ENCODE measurements around the gene SAMD4A. TPM values are rescaled to one million over a fixed set of nuclear protein-coding genes. Genes with fewer than 3 reads are reported as not detected.

SAMD4A gene
- total RNA-seq, 1 experiment from 2014 or later = 77.2 TPM

DNA sequence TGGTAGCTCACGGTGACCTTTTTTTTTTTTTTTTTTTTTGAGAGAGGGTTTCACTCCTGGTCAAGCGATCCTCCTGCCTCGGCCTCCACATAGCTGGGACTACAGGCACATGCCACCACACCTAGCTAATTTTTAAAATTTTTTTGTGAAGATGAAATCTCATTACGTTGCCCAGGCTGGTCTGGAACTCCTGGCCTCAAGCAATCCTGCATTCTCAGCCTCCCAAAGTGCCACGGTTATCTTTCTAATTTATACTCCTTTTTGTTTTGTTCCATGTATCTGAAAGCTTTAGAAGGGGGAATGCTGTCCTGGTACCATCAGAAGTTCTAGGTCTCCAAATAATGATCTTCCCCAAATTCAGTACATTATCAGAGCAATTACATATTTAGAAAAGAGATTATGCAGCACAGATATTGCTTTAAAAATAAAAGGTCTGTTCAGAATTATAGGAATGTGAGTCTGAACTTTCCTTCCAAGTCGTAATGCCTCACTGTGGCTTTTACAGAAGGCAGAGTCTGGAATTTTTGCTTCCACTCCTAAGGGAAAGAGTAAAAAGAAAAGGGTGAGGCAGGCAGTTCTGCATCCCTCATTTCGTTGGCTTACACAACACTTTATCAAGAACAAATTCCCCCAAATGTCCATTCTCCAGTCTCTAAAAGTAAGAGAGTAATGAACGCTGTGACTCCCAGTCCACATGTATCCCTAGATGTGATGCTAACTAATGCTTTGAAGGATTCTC is 262.7 kb downstream of the SAMD4A start:
- peaks cover 11% of the 10 kb centered on the region for H3K9me3 ChIP-seq (ENCODE audit: low read length)
- peak overlapping the region; percentile 23; the same call in 1 of the 2 replicates for H3K9ac ChIP-seq (ENCODE audit: low read length)
- H3K9me2 ChIP-seq (replicated peaks; ENCODE audit: insufficient read depth, low read length) = no peaks in the 10 kb centered on the region
- H4K20me1 ChIP-seq (ENCODE audit: insufficient read depth, low read depth, low read length) = no peaks in the 10 kb centered on the region
- H3K4me3 ChIP-seq (ENCODE audit: low read length) = no peak overlapping the region
- H2AFZ ChIP-seq (ENCODE audit: low read length) = 0 out of 2 replicates have a peak overlapping the region, but pooled peaks have one; percentile 13
- no peaks in the 10 kb centered on the region for H3K79me2 ChIP-seq (ENCODE audit: low read length)
- H3K4me1 ChIP-seq (ENCODE audit: low read length) = peaks cover 33% of the 10 kb centered on the region
- H3K4me2 ChIP-seq (ENCODE audit: low read depth, low read length, poor library complexity, severe bottlenecking) = peak overlapping the region; percentile 50
- H3K27ac ChIP-seq (ENCODE audit: low read length) = peak overlapping the region; percentile 89
- H3K27me3 ChIP-seq (ENCODE audit: low read length) = no peaks in the 10 kb centered on the region
- H3K36me3 ChIP-seq (ENCODE audit: insufficient read depth, low read length) = peaks cover 17% of the 10 kb centered on the region
- DNase-seq = peak; percentile 70

- Histone ChIP-seq H3K36me3 (ENCODE audit: insufficient read depth, low read length) (peaks cover 17% of the 10 kb centered on the region), H3K9me2 (replicated peaks; ENCODE audit: insufficient read depth, low read length) (no peaks in the 10 kb centered on the region), H3K9ac (ENCODE audit: low read length) (no peak overlapping the region), H3K9me3 (ENCODE audit: low read length) (peaks cover 5% of the 10 kb centered on the region; the same call in 1 of the 2 replicates), H2AFZ (ENCODE audit: low read length) (no peak overlapping the region), H3K4me1 (ENCODE audit: low read length) (peaks cover 33% of the 10 kb centered on the region), H3K4me3 (ENCODE audit: low read length) (no peak overlapping the region), H3K27ac (ENCODE audit: low read length) (0 out of 2 replicates have a peak overlapping the region, but pooled peaks have one; percentile 89), H4K20me1 (ENCODE audit: insufficient read depth, low read depth, low read length) (no peaks in the 10 kb centered on the region), H3K4me2 (ENCODE audit: low read depth, low read length, poor library complexity, severe bottlenecking) (no peak overlapping the region), H3K79me2 (ENCODE audit: low read length) (no peaks in the 10 kb centered on the region), H3K27me3 (ENCODE audit: low read length) (no peaks in the 10 kb centered on the region)
- no peak for DNase-seq
Measured at GRCh38 chr14:54830650-54831049, 263.7 kb downstream of the SAMD4A start.

DNA sequence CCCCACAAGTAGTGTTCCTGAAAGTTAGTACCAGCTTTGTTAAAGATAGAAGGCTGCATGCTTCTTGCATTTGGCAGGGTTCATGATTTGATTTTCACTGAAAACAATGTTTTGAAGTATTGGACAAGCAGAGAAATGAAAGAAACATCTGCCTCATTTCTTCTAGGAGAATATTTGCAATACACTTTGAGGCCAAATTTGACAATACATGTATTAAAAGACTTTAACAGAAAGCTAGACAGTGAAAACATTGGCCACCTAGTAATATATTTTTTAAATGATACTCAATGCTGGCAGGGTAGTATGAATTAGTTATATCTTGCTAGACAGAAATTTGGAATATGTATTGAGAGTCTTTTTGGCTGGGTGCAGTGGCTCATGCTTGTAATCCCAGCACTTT is 267.2 kb downstream of the SAMD4A start:
- H3K4me2 ChIP-seq (ENCODE audit: low read depth, low read length, poor library complexity, severe bottlenecking) = no peak overlapping the region
- no peak for DNase-seq
- H3K9me2 ChIP-seq (replicated peaks; ENCODE audit: insufficient read depth, low read length) = no peaks in the 10 kb centered on the region
- peaks cover 32% of the 10 kb centered on the region for H3K36me3 ChIP-seq (ENCODE audit: insufficient read depth, low read length)
- peaks cover 18% of the 10 kb centered on the region for H3K4me1 ChIP-seq (ENCODE audit: low read length)
- H3K4me3 ChIP-seq (ENCODE audit: low read length) = no peak overlapping the region
- no peaks in the 10 kb centered on the region for H3K79me2 ChIP-seq (ENCODE audit: low read length)
- no peaks in the 10 kb centered on the region for H3K27me3 ChIP-seq (ENCODE audit: low read length)
- H3K27ac ChIP-seq (ENCODE audit: low read length) = peak overlapping the region; percentile 51
- no peak overlapping the region for H2AFZ ChIP-seq (ENCODE audit: low read length)
- H3K9ac ChIP-seq (ENCODE audit: low read length) = no peak overlapping the region
- H3K9me3 ChIP-seq (ENCODE audit: low read length) = no peaks in the 10 kb centered on the region
- no peaks in the 10 kb centered on the region for H4K20me1 ChIP-seq (ENCODE audit: insufficient read depth, low read depth, low read length)

GRCh38 chr14:54834727-54835126 is 267.8 kb downstream of the SAMD4A start:
- Histone ChIP-seq H3K27me3 (ENCODE audit: low read length) (no peaks in the 10 kb centered on the region), H3K36me3 (ENCODE audit: insufficient read depth, low read length) (peaks cover 38% of the 10 kb centered on the region), H3K4me3 (ENCODE audit: low read length) (no peak overlapping the region), H3K4me2 (ENCODE audit: low read depth, low read length, poor library complexity, severe bottlenecking) (no peak overlapping the region), H3K9me3 (ENCODE audit: low read length) (no peaks in the 10 kb centered on the region), H3K9me2 (replicated peaks; ENCODE audit: insufficient read depth, low read length) (no peaks in the 10 kb centered on the region), H2AFZ (ENCODE audit: low read length) (no peak overlapping the region), H3K27ac (ENCODE audit: low read length) (peak overlapping the region; percentile 6; the same call in 1 of the 2 replicates), H3K9ac (ENCODE audit: low read length) (no peak overlapping the region), H4K20me1 (ENCODE audit: insufficient read depth, low read depth, low read length) (no peaks in the 10 kb centered on the region), H3K79me2 (ENCODE audit: low read length) (no peaks in the 10 kb centered on the region), H3K4me1 (ENCODE audit: low read length) (peaks cover 18% of the 10 kb centered on the region)
- no peak for DNase-seq

DNA sequence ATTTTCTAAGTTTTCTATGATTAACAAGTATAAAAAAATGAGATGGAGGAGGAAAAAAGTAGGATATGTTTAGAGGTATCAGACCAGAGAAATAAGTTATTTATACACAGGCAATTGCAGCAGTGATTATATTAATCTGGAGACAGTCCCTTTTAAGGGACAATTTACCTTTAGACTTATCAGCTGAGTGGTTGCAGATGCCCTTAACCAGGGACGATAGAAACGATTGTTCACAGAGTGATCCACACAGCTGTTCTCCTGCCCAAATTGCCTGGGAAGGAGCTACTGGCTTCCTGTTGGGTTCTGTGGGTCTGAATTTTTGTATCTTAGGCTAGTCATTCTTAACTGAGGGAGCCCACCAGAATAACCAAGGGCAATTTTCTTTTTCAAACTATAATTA is 269.3 kb downstream of the SAMD4A start:
- Histone ChIP-seq H3K9ac (ENCODE audit: low read length) (no peak overlapping the region), H3K9me3 (ENCODE audit: low read length) (no peaks in the 10 kb centered on the region), H3K27ac (ENCODE audit: low read length) (no peak overlapping the region), H3K4me3 (ENCODE audit: low read length) (no peak overlapping the region), H3K9me2 (replicated peaks; ENCODE audit: insufficient read depth, low read length) (no peaks in the 10 kb centered on the region), H3K27me3 (ENCODE audit: low read length) (no peaks in the 10 kb centered on the region), H2AFZ (ENCODE audit: low read length) (no peak overlapping the region), H3K36me3 (ENCODE audit: insufficient read depth, low read length) (peaks cover 53% of the 10 kb centered on the region), H4K20me1 (ENCODE audit: insufficient read depth, low read depth, low read length) (no peaks in the 10 kb centered on the region), H3K4me2 (ENCODE audit: low read depth, low read length, poor library complexity, severe bottlenecking) (no peak overlapping the region), H3K79me2 (ENCODE audit: low read length) (0 out of 2 replicates have a peak, but pooled peaks cover 6% of the 10 kb centered on the region), H3K4me1 (ENCODE audit: low read length) (peaks cover 27% of the 10 kb centered on the region)
- DNase-seq = no peak

DNA sequence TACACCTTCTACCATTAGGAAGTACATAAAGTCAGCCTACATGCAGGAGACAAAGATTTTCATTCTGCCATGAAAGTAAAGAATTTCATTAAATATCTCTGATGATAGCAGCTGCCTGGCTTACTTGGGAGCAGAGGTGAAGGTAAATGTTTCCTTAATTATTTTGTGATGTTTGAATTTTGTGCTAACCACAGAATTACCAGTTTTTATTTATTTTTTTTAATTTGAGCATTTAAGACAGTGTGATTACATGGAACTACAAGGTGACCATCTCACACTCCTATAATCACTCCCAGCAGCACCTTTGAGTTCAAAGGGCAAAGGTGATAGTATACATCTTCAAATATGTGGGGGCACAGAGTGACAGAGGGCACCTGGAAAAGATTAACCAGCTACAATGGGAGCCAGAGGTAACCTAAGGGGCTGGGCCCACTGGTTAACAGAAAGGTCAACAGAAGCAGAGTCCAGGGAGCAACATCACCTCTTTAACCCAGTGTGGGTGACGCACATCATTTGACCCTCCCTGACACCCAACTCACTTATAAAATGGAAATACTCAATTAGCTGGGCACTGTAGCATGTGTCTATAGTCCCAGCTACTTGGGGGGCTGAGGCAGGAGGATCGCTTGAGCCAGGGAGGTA is 270.7 kb downstream of the SAMD4A start:
- Histone ChIP-seq H3K4me2 (ENCODE audit: low read depth, low read length, poor library complexity, severe bottlenecking) (no peak overlapping the region), H3K27me3 (ENCODE audit: low read length) (no peaks in the 10 kb centered on the region), H3K9me3 (ENCODE audit: low read length) (no peaks in the 10 kb centered on the region), H3K79me2 (ENCODE audit: low read length) (0 out of 2 replicates have a peak, but pooled peaks cover 8% of the 10 kb centered on the region), H3K27ac (ENCODE audit: low read length) (peak overlapping the region; percentile 43), H3K36me3 (ENCODE audit: insufficient read depth, low read length) (peaks cover 67% of the 10 kb centered on the region), H3K9ac (ENCODE audit: low read length) (no peak overlapping the region), H2AFZ (ENCODE audit: low read length) (no peak overlapping the region), H3K4me3 (ENCODE audit: low read length) (no peak overlapping the region), H3K4me1 (ENCODE audit: low read length) (peaks cover 33% of the 10 kb centered on the region), H4K20me1 (ENCODE audit: insufficient read depth, low read depth, low read length) (no peaks in the 10 kb centered on the region), H3K9me2 (replicated peaks; ENCODE audit: insufficient read depth, low read length) (no peaks in the 10 kb centered on the region)
- DNase-seq = no peak

- Histone ChIP-seq H3K9ac (ENCODE audit: low read length) (no peak overlapping the region), H3K36me3 (ENCODE audit: insufficient read depth, low read length) (peaks cover 74% of the 10 kb centered on the region), H3K4me3 (ENCODE audit: low read length) (no peak overlapping the region)
Measured at GRCh38 chr14:54838931-54839512, 272.1 kb downstream of the SAMD4A start.

GRCh38 chr14:54839701-54840119 is 272.8 kb downstream of the SAMD4A start:
- H2AFZ ChIP-seq (ENCODE audit: low read length) = no peak overlapping the region
- H3K36me3 ChIP-seq (ENCODE audit: insufficient read depth, low read length) = peaks cover 79% of the 10 kb centered on the region
- H3K4me2 ChIP-seq (ENCODE audit: low read depth, low read length, poor library complexity, severe bottlenecking) = no peak overlapping the region
- no peaks in the 10 kb centered on the region for H4K20me1 ChIP-seq (ENCODE audit: insufficient read depth, low read depth, low read length)
- H3K9me2 ChIP-seq (replicated peaks; ENCODE audit: insufficient read depth, low read length) = no peaks in the 10 kb centered on the region
- H3K4me1 ChIP-seq (ENCODE audit: low read length) = peaks cover 33% of the 10 kb centered on the region
- H3K9me3 ChIP-seq (ENCODE audit: low read length) = no peaks in the 10 kb centered on the region
- H3K9ac ChIP-seq (ENCODE audit: low read length) = no peak overlapping the region
- H3K27me3 ChIP-seq (ENCODE audit: low read length) = no peaks in the 10 kb centered on the region
- no peak for DNase-seq
- H3K79me2 ChIP-seq (ENCODE audit: low read length) = peaks cover 13% of the 10 kb centered on the region; the same call in 1 of the 2 replicates
- no peak overlapping the region for H3K4me3 ChIP-seq (ENCODE audit: low read length)
- H3K27ac ChIP-seq (ENCODE audit: low read length) = peak overlapping the region; percentile 36; the same call in 1 of the 2 replicates

More at GRCh38 chr14:54838931-54839512, 272.1 kb downstream of the SAMD4A start:
- Histone ChIP-seq H3K27me3 (ENCODE audit: low read length) (no peaks in the 10 kb centered on the region), H3K4me2 (ENCODE audit: low read depth, low read length, poor library complexity, severe bottlenecking) (no peak overlapping the region), H3K79me2 (ENCODE audit: low read length) (0 out of 2 replicates have a peak, but pooled peaks cover 11% of the 10 kb centered on the region), H3K4me1 (ENCODE audit: low read length) (peaks cover 33% of the 10 kb centered on the region), H3K27ac (ENCODE audit: low read length) (peak overlapping the region; percentile 4; the same call in 1 of the 2 replicates), H2AFZ (ENCODE audit: low read length) (no peak overlapping the region), H3K9me2 (replicated peaks; ENCODE audit: insufficient read depth, low read length) (no peaks in the 10 kb centered on the region), H3K9me3 (ENCODE audit: low read length) (no peaks in the 10 kb centered on the region), H4K20me1 (ENCODE audit: insufficient read depth, low read depth, low read length) (no peaks in the 10 kb centered on the region)
- no peak for DNase-seq

Measured in Karpas-422 (cell line).